Glomerular endothelial cell (primary cell): ENCODE data around the gene BEGAIN. TPM values are rescaled to one million over a fixed set of nuclear protein-coding genes. Genes with fewer than 3 reads are reported as not detected.

Experiments
- DNase-seq: peaks from one replicate; pipeline ENCODE4 v3.0.0-alpha.2; 2011; ENCODE audit warnings: low read depth, low spot score; ENCODE audit errors: extremely low read depth
- total RNA-seq: library from RNA; depleted of rRNA; stranded (reverse); fragments of >200 nt; gene quantifications from 2 replicates; pipeline ENCODE4 v1.2.3, GENCODE V29; 2015

BEGAIN gene
- total RNA-seq, 1 donor from 2014 or later = not detected

GRCh38 chr14:100615736-100616695, 28.8 kb upstream of the BEGAIN start:
- no peak for DNase-seq

GRCh38 chr14:100614803-100615202, 27.6 kb upstream of the BEGAIN start:
- no peak for DNase-seq

GRCh38 chr14:100612986-100613385, 25.8 kb upstream of the BEGAIN start:
- no peak for DNase-seq

GRCh38 chr14:100611811-100612480, 24.7 kb upstream of the BEGAIN start:
- DNase-seq = no peak

- no peak for DNase-seq
Measured at GRCh38 chr14:100610511-100611217, 23.4 kb upstream of the BEGAIN start.

GRCh38 chr14:100609941-100610391, 22.7 kb upstream of the BEGAIN start:
- no peak for DNase-seq

GRCh38 chr14:100609331-100609870, 22.2 kb upstream of the BEGAIN start:
- DNase-seq = no peak

- DNase-seq = no peak
Measured at GRCh38 chr14:100608586-100609330, 21.5 kb upstream of the BEGAIN start.

- DNase-seq = no peak
Measured at GRCh38 chr14:100608064-100608463, 20.8 kb upstream of the BEGAIN start.

GRCh38 chr14:100607611-100607956, 20.4 kb upstream of the BEGAIN start:
- no peak for DNase-seq

GRCh38 chr14:100606687-100607610, 19.7 kb upstream of the BEGAIN start:
- DNase-seq = no peak

- no peak for DNase-seq
Measured at GRCh38 chr14:100605706-100606686, 18.8 kb upstream of the BEGAIN start.

- no peak for DNase-seq
Measured at GRCh38 chr14:100605230-100605629, 18.0 kb upstream of the BEGAIN start.

GRCh38 chr14:100604709-100605108, 17.5 kb upstream of the BEGAIN start:
- DNase-seq = no peak

GRCh38 chr14:100604121-100604501, 16.9 kb upstream of the BEGAIN start:
- no peak for DNase-seq

- no peak for DNase-seq
Measured at GRCh38 chr14:100603341-100604120, 16.3 kb upstream of the BEGAIN start.

GRCh38 chr14:100602621-100603230, 15.5 kb upstream of the BEGAIN start:
- no peak for DNase-seq
